BE2C (cell line): Measurements from ENCODE around the gene SNORC.
"Not testable (repeated sequence)": the region's sequence is repeated elsewhere in the genome, so short reads cannot be mapped to it uniquely, and the experiment has no call there.

Source experiments
- DNase-seq: peaks from one replicate; pipeline ENCODE4 v3.0.0-alpha.2; 2020
- H3K27me3 ChIP-seq: fragments of 250-450 bp; sonication (Bioruptor Pico); 2 replicates; pipeline ENCODE4 v1.5.1; 2020; ENCODE audit warnings: mild to moderate bottlenecking
- H3K36me3 ChIP-seq: fragments of 250-450 bp; sonication (Bioruptor Pico); 2 replicates; pipeline ENCODE4 v1.5.1; 2020; ENCODE audit warnings: mild to moderate bottlenecking
- H3K4me1 ChIP-seq: fragments of 250-450 bp; sonication (Bioruptor Pico); 2 replicates; pipeline ENCODE4 v1.5.1; 2020
- H3K4me3 ChIP-seq: 2 replicates; pipeline ENCODE4 v1.5.1; 2011; ENCODE audit warnings: low read depth, low read length
- H3K9me3 ChIP-seq: fragments of 250-450 bp; sonication (Bioruptor Pico); 2 replicates; pipeline ENCODE4 v1.5.1; 2020
- CTCF ChIP-seq: IDR thresholded peaks from 2 replicates; pipeline ENCODE4 v1.5.1; 2012; ENCODE audit warnings: mild to moderate bottlenecking, low read depth, low read length

SNORC gene

GRCh38 chr2:232898592-232899543 lies 28.8 kb downstream of the SNORC start:
- Histone ChIP-seq H3K9me3 (no peaks in the 10 kb centered on the region), H3K36me3 (no peaks in the 10 kb centered on the region), H3K27me3 (no peaks in the 10 kb centered on the region), H3K4me3 (no peak overlapping the region), H3K4me1 (no peaks in the 10 kb centered on the region)
- DNase-seq: no peak
- TF ChIP-seq CTCF: no peak

- Histone ChIP-seq H3K4me3 (no peak overlapping the region), H3K4me1 (no peaks in the 10 kb centered on the region), H3K9me3 (no peaks in the 10 kb centered on the region), H3K36me3 (no peaks in the 10 kb centered on the region), H3K27me3 (no peaks in the 10 kb centered on the region)
- no peak for TF ChIP-seq CTCF
- no peak for DNase-seq
Observed at GRCh38 chr2:232900811-232901735, 31.0 kb downstream of the SNORC start.

GRCh38 chr2:232901736-232902578 lies 31.9 kb downstream of the SNORC start:
- no peak for TF ChIP-seq CTCF
- Histone ChIP-seq H3K4me1 (no peaks in the 10 kb centered on the region), H3K4me3 (no peak overlapping the region), H3K9me3 (no peaks in the 10 kb centered on the region), H3K36me3 (no peaks in the 10 kb centered on the region), H3K27me3 (no peaks in the 10 kb centered on the region)
- no peak for DNase-seq

GRCh38 chr2:232903989-232904388 lies 33.9 kb downstream of the SNORC start:
- H3K4me1 ChIP-seq: no peaks in the 10 kb centered on the region
- H3K4me3 ChIP-seq: no peak overlapping the region
- TF ChIP-seq CTCF: no peak
- no peaks in the 10 kb centered on the region for H3K9me3 ChIP-seq
- no peak for DNase-seq
- no peaks in the 10 kb centered on the region for H3K27me3 ChIP-seq
- H3K36me3 ChIP-seq: no peaks in the 10 kb centered on the region

- not testable (repeated sequence) for H3K27me3 ChIP-seq, H3K4me3 ChIP-seq, H3K36me3 ChIP-seq, DNase-seq, H3K9me3 ChIP-seq, H3K4me1 ChIP-seq
Observed at GRCh38 chr2:232906867-232907717, 37.0 kb downstream of the SNORC start.

- not testable (repeated sequence) for H3K4me1 ChIP-seq, H3K27me3 ChIP-seq, DNase-seq
Observed at GRCh38 chr2:232907718-232908085, 37.6 kb downstream of the SNORC start.

More at GRCh38 chr2:232907718-232908085, 37.6 kb downstream of the SNORC start:
- not testable (repeated sequence) for H3K4me3 ChIP-seq, H3K9me3 ChIP-seq, H3K36me3 ChIP-seq
